ENCODE results near the gene SEL1L2.

The SEL1L2 gene

GRCh38 chr20:13809373-13809772 is 181.0 kb downstream of the SEL1L2 start:
- DNase-seq: no peak

GRCh38 chr20:13800728-13801134 is 189.7 kb downstream of the SEL1L2 start:
- no peak for DNase-seq

- no peak for DNase-seq
These were observed 190.4 kb downstream of the SEL1L2 start for GRCh38 chr20:13799974-13800373.

Measured in stimulated activated CD4-positive, alpha-beta T cell treated with anti-CD3 and anti-CD28 coated beads, Interleukin-4, amount 100 ng/mL, for 4 hours (primary cell).